K562 (cell line): ENCODE measurements around the gene MXD3. TPM values are rescaled to one million over a fixed set of nuclear protein-coding genes. Genes with fewer than 3 reads are reported as not detected.

Experiments used
- CCAR2 ChIP-seq: fragments of 200-400 bp; formaldehyde crosslinking; IDR thresholded peaks from 2 replicates; pipeline ENCODE4 v1.6.1; 2017; ENCODE audit warnings: mild to moderate bottlenecking, low read depth, low read length
- CEBPB ChIP-seq: fragments of 450-650 bp; IDR thresholded peaks from 2 replicates; pipeline ENCODE4 v1.6.1; 2016; ENCODE audit warnings: missing genetic modification characterization, missing compliant biosample characterization
- CHCHD3 ChIP-seq: fragments of 250-450 bp; sonication (Bioruptor Pico); IDR thresholded peaks from 2 replicates; pipeline ENCODE4 v2.1.2; 2022; ENCODE audit warnings: mild to moderate bottlenecking
- ELF2 ChIP-seq: fragments of 250-450 bp; sonication (Bioruptor Pico); IDR thresholded peaks from 2 replicates; pipeline ENCODE4 v1.5.0; 2021; ENCODE audit warnings: mild to moderate bottlenecking
- HNRNPUL1 ChIP-seq: fragments of 200-400 bp; formaldehyde crosslinking; IDR thresholded peaks from 2 replicates; pipeline ENCODE4 v1.6.1; 2017; ENCODE audit warnings: low read length
- HOXB6 ChIP-seq: fragments of 250-450 bp; sonication (Bioruptor Pico); IDR thresholded peaks from 2 replicates; pipeline ENCODE4 v1.5.1; 2022; ENCODE audit warnings: mild to moderate bottlenecking, borderline replicate concordance
- MCM7 ChIP-seq, 2 experiments: fragments of 450-650 bp; IDR thresholded peaks; 2 replicates each; pipeline ENCODE4 v1.6.1; 2016 to 2018
- MEF2A ChIP-seq: IDR thresholded peaks from 2 replicates; pipeline ENCODE4 v1.6.1; 2011; ENCODE audit warnings: low read depth, mild to moderate bottlenecking, low read length, moderate library complexity; ENCODE audit not compliant: control insufficient read depth
- RCOR1 ChIP-seq, 2 experiments: IDR thresholded peaks; 2 replicates each; pipeline ENCODE4 v1.6.1; 2012; ENCODE audit warnings: low read depth in 2 of 2, low read length in 2 of 2, borderline replicate concordance in 1 of 2, improper control_type of control experiment in 1 of 2
- RFX5 ChIP-seq: IDR thresholded peaks from 2 replicates; pipeline ENCODE4 v1.6.1; 2011; ENCODE audit warnings: low read depth, mild to moderate bottlenecking, improper control_type of control experiment, low read length
- RNF2 ChIP-seq: sonication (generic); IDR thresholded peaks from 2 replicates; pipeline ENCODE4 v1.6.1; 2016
- TRIM28 ChIP-seq: fragments of 450-650 bp; IDR thresholded peaks from 2 replicates; pipeline ENCODE4 v1.6.1; 2017
- ZFP1 ChIP-seq: fragments of 450-650 bp; formaldehyde crosslinking; IDR thresholded peaks from 2 replicates; pipeline ENCODE4 v1.4.0; 2020; ENCODE audit warnings: mild to moderate bottlenecking, mixed read lengths
- ZFPM2 ChIP-seq: fragments of 250-450 bp; sonication (Bioruptor Pico); IDR thresholded peaks from 2 replicates; pipeline ENCODE4 v1.5.1; 2022; ENCODE audit warnings: mild to moderate bottlenecking
- ZKSCAN3 ChIP-seq: fragments of 250-450 bp; sonication (Bioruptor Pico); IDR thresholded peaks from 2 replicates; pipeline ENCODE4 v1.4.0; 2020
- ZNF282 ChIP-seq: sonication (generic); formaldehyde crosslinking; IDR thresholded peaks from 2 replicates; pipeline ENCODE4 v1.8.1; 2023; ENCODE audit warnings: missing genetic modification reagents
- ZNF780A ChIP-seq: fragments of 250-450 bp; sonication (Bioruptor Pico); IDR thresholded peaks from 2 replicates; pipeline ENCODE4 v1.5.0; 2021; ENCODE audit warnings: mild to moderate bottlenecking
- polyA plus RNA-seq, 8 experiments: library from polyadenylated mRNA; depleted of rRNA in 4 of 8; stranded (reverse) in 5 of 8; unstranded in 3 of 8; fragments of >200 nt; fragmentation: Nextera tagmentation in 2 of 8; fragmentation: Illumina TruSeq in 1 of 8; extraction: Ambion mirVana in 2 of 8; extraction: Trizol in 1 of 8; gene quantifications; 2 replicates each; pipeline versions ENCODE4 v1.2.1 to v1.2.3, GENCODE V29; 2011 to 2014; ENCODE audit warnings: inconsistent platforms in 1 of 8, missing spikeins in 1 of 8
- total RNA-seq, 7 experiments: library from RNA; depleted of rRNA in 6 of 7; stranded (reverse); fragments of >200 nt in 6 of 7; fragmentation: Illumina TruSeq in 2 of 7; extraction: Trizol in 2 of 7; gene quantifications; 2 replicates each; pipeline versions ENCODE4 v1.2.1 to v1.2.3, GENCODE V29; 2011 to 2021; ENCODE audit warnings: low replicate concordance in 1 of 7
- TF ChIP-seq, protein P1 (sequence below): fragments of 450-650 bp; IDR thresholded peaks from 2 replicates; pipeline ENCODE4 v1.6.1; 2017; ENCODE audit warnings: mild to moderate bottlenecking, moderate library complexity
- TF ChIP-seq, protein P2 (sequence below): fragments of 450-650 bp; formaldehyde crosslinking; IDR thresholded peaks from 2 replicates; pipeline ENCODE4 v1.4.0; 2020; ENCODE audit warnings: mild to moderate bottlenecking, moderate library complexity
- TF ChIP-seq, protein P3 (sequence below): fragments of 450-650 bp; IDR thresholded peaks from 2 replicates; pipeline ENCODE4 v1.6.1; 2017; ENCODE audit warnings: antibody characterized with exemption, mild to moderate bottlenecking
- TF ChIP-seq, protein P4 (sequence below): fragments of 250-450 bp; sonication (Bioruptor Pico); IDR thresholded peaks from 2 replicates; pipeline ENCODE4 v1.5.0; 2020; ENCODE audit warnings: mild to moderate bottlenecking, borderline replicate concordance

MXD3 gene
- total and polyA plus RNA-seq, 9 of the 15 experiments (the other 6 are each of a cell fraction or from before 2014, with no cell fraction given): 0.28 to 24.8 (median 4.5) TPM

DNA sequence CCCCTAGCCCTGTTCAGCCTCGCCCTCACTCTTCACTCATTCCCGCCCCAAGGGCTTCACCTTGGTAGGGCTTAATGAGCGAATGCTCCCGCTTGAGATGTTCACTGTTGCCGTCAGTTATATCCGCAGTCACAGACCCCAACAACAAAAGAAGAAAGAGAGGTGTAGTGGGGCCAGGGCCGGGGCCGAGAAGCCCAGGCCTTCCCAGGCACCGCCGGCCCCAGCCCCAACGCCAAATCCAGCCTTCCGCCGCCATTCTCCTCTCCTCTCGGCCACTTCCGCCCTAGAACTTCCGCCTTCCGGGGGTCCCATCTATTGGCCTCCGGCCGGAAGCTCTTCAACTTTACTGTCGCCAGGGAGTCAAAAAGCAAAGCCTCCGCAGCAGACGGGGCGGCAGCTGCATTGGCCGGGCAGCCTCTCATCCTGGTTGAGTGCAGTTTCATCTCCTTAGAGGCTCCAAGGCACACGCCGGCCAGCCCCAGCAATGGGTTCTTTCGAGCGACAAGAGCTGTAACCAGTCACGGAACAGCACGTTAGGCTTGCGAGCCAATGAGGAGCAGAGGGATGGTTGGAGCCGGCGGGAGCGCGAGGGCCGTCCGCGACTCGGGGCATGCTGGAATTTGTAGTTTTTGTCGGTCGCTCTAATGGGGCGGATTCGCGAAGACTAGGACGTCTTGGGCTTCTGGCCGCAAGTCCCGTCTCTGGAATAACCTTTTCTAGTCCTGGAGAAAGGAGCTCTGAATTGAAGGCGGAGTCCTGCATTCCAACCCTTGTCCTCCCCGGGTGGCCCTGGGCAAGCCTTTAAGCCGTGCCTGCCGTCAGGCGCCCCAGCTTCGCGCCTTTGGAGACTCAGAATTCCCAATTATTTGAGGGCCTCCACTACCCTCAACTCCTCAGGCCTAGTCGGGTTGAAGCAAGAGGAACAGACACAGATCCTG, 40.0 kb upstream of the MXD3 start, which contains the start of gene LMAN2 (continued):
- TF ChIP-seq RFX5: no peak
- TF ChIP-seq RCOR1 (IDR thresholded peaks at IDR 0.05; ENCODE audit: borderline replicate concordance in 1 of 2, low read depth in 2 of 2, low read length in 2 of 2): no peak
- no peak; a peak in 1 of 4 replicates for TF ChIP-seq MCM7 (IDR thresholded peaks at IDR 0.05)
- TF ChIP-seq CHCHD3 (CRISPR knock-in tag): no peak
- no peak for TF ChIP-seq MEF2A
- TF ChIP-seq HOXB6 (CRISPR knock-in tag): no peak
- TF ChIP-seq, protein P1, sequence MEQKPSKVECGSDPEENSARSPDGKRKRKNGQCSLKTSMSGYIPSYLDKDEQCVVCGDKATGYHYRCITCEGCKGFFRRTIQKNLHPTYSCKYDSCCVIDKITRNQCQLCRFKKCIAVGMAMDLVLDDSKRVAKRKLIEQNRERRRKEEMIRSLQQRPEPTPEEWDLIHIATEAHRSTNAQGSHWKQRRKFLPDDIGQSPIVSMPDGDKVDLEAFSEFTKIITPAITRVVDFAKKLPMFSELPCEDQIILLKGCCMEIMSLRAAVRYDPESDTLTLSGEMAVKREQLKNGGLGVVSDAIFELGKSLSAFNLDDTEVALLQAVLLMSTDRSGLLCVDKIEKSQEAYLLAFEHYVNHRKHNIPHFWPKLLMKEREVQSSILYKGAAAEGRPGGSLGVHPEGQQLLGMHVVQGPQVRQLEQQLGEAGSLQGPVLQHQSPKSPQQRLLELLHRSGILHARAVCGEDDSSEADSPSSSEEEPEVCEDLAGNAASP: no peak
- no peak for TF ChIP-seq ZKSCAN3 (CRISPR knock-in tag)
- no peak for TF ChIP-seq CEBPB (tag)
- TF ChIP-seq HNRNPUL1: no peak
- TF ChIP-seq TRIM28: peak; percentile 83
- no peak for TF ChIP-seq ZNF282 (CRISPR knock-in tag)
- no peak for TF ChIP-seq ZFP1 (CRISPR knock-in tag)
- TF ChIP-seq RNF2: 0 out of 2 replicates have a peak, but pooled peaks have one; percentile 55
- TF ChIP-seq, protein P2, sequence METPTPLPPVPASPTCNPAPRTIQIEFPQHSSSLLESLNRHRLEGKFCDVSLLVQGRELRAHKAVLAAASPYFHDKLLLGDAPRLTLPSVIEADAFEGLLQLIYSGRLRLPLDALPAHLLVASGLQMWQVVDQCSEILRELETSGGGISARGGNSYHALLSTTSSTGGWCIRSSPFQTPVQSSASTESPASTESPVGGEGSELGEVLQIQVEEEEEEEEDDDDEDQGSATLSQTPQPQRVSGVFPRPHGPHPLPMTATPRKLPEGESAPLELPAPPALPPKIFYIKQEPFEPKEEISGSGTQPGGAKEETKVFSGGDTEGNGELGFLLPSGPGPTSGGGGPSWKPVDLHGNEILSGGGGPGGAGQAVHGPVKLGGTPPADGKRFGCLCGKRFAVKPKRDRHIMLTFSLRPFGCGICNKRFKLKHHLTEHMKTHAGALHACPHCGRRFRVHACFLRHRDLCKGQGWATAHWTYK (CRISPR knock-in tag): 0 out of 2 replicates have a peak, but pooled peaks have one; percentile 41
- TF ChIP-seq ZNF780A (CRISPR knock-in tag): no peak
- no peak for TF ChIP-seq ZFPM2 (CRISPR knock-in tag)
- no peak for TF ChIP-seq CCAR2
- TF ChIP-seq, protein P3, sequence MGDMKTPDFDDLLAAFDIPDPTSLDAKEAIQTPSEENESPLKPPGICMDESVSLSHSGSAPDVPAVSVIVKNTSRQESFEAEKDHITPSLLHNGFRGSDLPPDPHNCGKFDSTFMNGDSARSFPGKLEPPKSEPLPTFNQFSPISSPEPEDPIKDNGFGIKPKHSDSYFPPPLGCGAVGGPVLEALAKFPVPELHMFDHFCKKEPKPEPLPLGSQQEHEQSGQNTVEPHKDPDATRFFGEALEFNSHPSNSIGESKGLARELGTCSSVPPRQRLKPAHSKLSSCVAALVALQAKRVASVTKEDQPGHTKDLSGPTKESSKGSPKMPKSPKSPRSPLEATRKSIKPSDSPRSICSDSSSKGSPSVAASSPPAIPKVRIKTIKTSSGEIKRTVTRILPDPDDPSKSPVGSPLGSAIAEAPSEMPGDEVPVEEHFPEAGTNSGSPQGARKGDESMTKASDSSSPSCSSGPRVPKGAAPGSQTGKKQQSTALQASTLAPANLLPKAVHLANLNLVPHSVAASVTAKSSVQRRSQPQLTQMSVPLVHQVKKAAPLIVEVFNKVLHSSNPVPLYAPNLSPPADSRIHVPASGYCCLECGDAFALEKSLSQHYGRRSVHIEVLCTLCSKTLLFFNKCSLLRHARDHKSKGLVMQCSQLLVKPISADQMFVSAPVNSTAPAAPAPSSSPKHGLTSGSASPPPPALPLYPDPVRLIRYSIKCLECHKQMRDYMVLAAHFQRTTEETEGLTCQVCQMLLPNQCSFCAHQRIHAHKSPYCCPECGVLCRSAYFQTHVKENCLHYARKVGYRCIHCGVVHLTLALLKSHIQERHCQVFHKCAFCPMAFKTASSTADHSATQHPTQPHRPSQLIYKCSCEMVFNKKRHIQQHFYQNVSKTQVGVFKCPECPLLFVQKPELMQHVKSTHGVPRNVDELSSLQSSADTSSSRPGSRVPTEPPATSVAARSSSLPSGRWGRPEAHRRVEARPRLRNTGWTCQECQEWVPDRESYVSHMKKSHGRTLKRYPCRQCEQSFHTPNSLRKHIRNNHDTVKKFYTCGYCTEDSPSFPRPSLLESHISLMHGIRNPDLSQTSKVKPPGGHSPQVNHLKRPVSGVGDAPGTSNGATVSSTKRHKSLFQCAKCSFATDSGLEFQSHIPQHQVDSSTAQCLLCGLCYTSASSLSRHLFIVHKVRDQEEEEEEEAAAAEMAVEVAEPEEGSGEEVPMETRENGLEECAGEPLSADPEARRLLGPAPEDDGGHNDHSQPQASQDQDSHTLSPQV: peak; percentile 20; the same call in 1 of the 2 replicates
- TF ChIP-seq ELF2 (CRISPR knock-in tag): peak; percentile 100
- TF ChIP-seq, protein P4, sequence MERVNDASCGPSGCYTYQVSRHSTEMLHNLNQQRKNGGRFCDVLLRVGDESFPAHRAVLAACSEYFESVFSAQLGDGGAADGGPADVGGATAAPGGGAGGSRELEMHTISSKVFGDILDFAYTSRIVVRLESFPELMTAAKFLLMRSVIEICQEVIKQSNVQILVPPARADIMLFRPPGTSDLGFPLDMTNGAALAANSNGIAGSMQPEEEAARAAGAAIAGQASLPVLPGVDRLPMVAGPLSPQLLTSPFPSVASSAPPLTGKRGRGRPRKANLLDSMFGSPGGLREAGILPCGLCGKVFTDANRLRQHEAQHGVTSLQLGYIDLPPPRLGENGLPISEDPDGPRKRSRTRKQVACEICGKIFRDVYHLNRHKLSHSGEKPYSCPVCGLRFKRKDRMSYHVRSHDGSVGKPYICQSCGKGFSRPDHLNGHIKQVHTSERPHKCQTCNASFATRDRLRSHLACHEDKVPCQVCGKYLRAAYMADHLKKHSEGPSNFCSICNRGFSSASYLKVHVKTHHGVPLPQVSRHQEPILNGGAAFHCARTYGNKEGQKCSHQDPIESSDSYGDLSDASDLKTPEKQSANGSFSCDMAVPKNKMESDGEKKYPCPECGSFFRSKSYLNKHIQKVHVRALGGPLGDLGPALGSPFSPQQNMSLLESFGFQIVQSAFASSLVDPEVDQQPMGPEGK (CRISPR knock-in tag): no peak
